NCI-H1417 (cell line): ENCODE results near the gene HNF1A.

Source experiments
- DNase-seq, 3 experiments: peaks; one replicate each; lab custom pipeline; 2025; lab: John Stamatoyannopoulos, UW

The HNF1A gene

DNA sequence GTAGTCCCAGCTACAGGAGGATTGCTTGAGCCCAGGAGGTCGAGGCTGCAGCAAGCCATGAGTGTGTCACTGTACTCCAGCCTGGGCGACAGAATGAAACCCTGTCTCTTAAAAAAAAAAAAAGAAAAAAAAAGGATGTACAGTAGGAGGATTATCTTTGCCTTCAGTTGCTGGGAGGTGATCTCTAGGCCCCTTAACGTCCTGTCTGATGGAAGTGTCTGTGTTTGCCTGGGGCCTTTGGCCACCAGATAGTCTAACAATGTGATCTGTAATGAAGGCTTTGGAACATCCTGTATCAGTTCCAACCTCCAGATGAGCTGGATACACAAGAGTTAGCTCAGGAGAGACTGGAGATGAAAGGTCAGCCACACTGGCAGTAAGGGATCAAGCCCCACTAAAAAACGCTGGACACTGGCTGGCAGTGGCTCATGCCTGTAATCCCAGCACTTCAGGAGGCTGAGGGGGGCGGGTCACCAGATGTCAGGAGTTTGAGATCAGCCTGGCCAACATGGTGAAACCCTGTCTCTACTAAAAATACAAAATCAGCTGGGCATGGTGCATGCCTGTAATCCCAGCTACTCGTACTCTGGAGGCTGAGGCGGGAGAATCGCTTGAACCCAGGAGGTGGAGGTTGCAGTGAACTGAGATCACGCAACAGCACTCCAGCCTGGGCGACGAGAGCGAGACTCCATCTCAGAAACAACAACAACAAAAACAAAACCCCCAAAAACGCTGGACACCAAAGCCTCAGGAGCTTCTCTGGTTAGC is 19.0 kb upstream of the HNF1A start:
- DNase-seq: no peak

GRCh38 chr12:120960657-120961056 is 17.7 kb upstream of the HNF1A start:
- no peak for DNase-seq

GRCh38 chr12:120961604-120962531 is 16.5 kb upstream of the HNF1A start:
- no peak for DNase-seq

GRCh38 chr12:120962532-120963020 is 15.8 kb upstream of the HNF1A start:
- no peak for DNase-seq

- no peak for DNase-seq
Measured at GRCh38 chr12:120964298-120964697, 14.0 kb upstream of the HNF1A start.

GRCh38 chr12:120965534-120966091 is 12.7 kb upstream of the HNF1A start:
- no peak for DNase-seq

GRCh38 chr12:120970310-120970709 is 8.0 kb upstream of the HNF1A start:
- DNase-seq: no peak

- DNase-seq: peak in 2 of 3 experiments; percentile 62 to 68
Measured at GRCh38 chr12:120971299-120972180, 6.8 kb upstream of the HNF1A start.

- peak; percentile 29 to 86 (median 65) for DNase-seq
Measured at GRCh38 chr12:120972870-120973543, 5.3 kb upstream of the HNF1A start.

DNA sequence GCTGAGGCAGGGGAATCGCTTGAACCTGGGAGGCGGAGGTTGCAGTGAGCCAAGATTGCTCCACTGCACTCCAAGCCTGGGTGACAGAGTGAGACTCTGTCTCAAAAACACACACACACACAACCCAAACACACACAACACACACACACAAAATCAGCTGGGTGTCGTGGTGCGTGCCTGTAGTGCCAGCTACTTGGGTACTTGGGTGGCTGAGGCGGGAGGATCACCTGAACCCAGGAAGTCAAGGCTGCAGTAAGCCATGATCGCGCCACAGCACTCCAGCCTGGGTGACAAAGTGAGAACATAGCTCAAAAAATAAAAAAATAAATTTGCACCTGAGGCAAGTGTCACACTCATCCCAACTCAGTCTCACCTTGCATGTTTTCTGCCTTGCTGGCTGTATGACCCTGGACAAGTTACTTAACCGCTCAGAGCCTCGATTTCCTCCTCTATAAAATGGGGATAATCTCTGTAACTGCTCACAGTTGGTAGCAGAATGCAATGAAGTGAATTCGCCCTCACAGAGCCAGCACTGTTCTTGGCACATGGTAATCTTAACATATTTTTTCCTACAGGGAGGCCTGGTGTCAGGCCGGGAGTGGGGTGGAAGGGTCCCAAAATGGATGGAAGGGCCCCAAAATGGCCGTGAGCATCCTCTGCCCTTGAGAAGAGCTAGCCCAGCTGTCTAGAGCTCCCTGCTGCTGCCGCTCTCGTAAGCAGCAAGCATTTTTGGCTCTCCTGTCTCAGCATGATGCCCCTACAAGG is 630 bp upstream of the HNF1A start:
- DNase-seq: no peak

DNA sequence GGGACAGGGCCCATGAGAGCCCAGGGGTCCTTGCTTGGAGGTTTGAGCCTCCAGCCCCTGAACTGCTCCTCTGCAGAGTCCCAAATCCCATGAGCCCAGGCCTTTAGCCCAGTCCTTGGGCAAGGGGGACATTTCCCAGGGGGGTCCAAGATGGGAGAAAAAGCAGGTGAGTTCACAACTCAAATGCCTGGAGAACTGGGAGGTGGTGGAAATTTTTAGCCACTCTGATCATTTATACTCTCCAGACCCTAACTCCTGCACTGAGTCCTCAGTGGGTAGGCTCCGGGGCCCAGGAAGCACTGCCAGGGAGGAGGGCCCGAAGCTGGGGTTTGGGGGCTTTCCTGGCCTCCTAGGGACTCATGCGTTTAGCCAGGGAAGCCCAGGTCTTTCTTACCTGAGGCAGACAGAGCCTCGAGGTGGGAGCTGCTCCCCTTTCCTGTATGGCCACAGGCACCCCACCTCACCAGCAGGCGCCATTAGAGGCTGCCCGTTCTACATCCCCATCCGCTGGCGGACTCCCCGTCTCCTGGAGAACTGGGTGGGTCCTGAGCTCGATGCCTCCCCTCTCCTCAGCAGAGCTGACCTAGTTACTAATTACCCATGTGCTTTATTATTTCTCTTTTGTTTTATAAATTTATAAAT is 998 bp downstream of the HNF1A start:
- DNase-seq: no peak

DNA sequence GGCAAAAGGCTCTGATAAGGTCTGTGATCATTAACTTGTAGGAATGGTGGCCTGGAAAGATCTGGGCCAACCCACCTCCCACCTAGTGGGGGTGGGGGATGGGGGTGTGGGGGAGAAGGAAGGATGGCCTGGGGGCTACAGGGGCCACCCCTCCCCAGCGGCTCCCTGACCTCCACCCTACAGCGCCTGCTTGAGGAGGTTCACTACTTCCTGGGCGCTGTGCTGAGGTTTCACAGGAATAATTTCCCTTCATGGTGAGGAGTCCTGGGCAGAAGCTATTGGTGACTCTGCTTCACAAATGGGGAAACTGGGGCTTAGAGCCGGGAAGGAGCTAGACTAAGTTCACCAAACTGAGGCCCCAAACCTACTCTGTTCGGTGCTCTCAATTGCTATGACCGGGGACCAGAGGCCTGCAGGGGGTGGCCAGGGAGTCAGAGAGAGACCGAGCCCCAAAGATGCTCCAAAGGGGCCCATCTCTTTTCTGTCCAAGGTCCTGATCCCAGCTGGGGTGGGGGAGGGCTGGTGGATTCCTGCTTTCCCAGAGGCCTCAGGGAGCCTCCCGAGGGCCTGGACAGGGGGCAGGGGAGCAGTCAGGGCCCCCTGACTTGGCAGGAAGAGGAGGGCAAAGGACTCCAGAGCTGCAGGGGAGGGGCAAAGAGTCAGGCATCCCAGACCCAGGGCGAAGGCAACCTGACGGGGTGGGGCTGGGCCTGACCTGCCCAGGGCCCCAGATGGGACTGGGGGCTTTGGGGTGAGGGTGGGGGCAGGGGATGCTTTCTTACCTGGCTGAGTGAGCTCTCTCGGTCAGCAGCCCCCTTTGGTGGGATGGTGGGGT is 1.7 kb downstream of the HNF1A start:
- no peak for DNase-seq

DNA sequence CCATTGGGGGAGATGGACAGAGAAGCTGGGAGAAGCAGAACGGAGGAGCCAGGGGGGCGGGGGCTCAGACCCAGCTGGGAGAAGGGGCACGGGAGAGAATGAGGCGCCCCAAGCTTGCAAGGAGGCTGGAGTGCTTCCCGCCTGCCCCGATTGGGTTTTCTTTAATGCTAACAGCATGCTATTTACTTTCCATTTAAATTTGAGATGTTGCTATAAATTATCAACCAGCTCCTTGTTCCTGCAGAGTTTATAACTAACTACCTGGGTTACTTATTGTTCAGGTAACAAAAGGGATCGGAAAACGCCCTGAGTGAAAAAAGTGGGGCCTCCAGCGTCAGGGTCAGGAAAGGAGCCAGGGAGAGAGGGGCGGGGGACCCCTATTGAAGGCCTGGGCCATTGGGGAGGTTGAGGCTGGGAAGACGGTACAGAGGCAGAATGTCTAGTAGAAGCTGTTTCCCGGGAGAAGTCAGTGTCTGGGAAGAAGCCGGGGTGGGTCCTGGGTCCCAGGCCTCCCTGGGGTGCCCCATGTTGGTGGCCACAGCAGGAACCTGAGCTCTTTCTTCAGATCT is 2.5 kb downstream of the HNF1A start:
- peak in 1 of 3 experiments; percentile 30 for DNase-seq

DNA sequence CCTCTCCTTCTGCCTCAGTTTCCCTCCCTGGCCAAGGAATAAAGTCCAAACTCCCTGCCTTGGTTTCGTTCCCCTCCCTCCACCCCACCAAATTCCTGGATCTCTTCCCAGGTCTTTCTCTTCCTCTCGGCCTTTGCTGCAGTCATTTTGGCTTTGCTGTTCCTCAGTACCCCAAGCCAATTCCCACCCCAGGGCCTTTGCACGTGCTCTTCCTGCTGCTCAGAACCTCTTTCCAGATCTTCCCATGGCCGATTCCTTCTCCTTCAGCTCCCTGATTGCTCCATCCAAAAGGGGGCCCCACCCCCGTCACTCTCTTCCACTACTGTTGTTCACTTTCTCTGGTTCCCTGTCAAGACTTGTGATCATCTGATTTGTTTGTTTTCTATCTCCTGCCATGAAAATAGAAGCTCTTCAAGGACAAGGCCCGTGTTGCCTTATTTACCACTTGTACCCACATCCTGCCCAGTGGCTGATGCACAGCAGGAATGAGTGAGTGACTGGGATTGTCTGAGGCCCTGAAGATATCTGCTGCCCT is 3.1 kb downstream of the HNF1A start:
- DNase-seq: no peak

- no peak for DNase-seq
Measured at GRCh38 chr12:120982659-120983058, 4.3 kb downstream of the HNF1A start.

DNA sequence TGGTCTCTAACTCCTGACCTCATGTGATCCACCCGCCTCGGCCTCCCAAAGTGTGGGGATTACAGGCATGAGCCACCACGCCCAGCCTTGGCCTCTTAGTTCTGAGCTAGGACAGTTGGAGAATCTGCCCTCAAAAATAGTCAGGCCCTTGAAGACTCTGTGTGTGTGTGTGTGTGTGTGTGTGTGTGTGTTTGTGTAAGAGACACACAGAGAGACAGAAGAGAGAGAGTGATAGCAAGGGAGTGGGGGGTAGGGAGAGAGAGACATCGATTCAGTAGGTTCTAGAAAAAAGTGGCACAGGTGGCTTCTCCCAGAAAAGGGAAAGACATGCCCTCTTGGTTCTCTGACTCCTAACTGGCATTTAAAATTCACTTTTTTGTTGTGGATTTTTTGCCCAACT is 5.4 kb downstream of the HNF1A start:
- no peak for DNase-seq

GRCh38 chr12:120984351-120984898 is 6.1 kb downstream of the HNF1A start:
- peak in 1 of 3 experiments; percentile 24 for DNase-seq

DNA sequence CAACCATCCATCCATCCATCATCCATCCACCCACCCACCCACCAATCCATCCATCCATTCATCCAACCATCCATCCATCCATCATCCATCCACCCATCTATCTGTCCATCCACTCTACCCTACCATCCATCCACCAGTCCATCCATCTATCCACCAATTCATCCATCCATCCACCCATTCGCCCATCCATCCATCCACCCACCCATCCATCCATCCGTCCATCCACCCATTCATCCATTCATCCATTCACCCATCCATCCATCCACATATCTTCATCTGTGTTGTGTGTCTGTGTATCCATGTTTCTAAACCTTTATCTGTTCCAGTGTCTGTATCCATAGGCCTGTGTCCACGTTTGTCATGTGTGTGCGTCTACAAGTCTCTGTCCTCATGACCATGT is 9.9 kb downstream of the HNF1A start:
- DNase-seq: no peak
